Naive thymus-derived CD4-positive, alpha-beta T cell (primary cell): Measurements from ENCODE around the gene ATCAY. TPM values are rescaled to one million over a fixed set of nuclear protein-coding genes. Genes with fewer than 3 reads are reported as not detected.
A peak's percentile ranks its signal among the peaks of the same experiment; 100 is the strongest.

ENCODE experiments used
- ATAC-seq: fragments of 150-1000 bp; cut with Tn5 transposase; 2 replicates; pipeline ENCODE4 v1.10.0; 2021; ENCODE audit warnings: mild to moderate bottlenecking, moderate library complexity
- CTCF ChIA-PET: fragments of 350-600 bp; sonication (Branson Sonifier 250); formaldehyde crosslinking; loops from one replicate; lab custom pipeline; 2021; ENCODE audit warnings: antibody characterized with exemption; lab: Charles Lee
- POLR2A ChIA-PET: fragments of 350-600 bp; sonication (Branson Sonifier 250); formaldehyde crosslinking; loops from one replicate; lab custom pipeline; 2021; ENCODE audit warnings: antibody characterized with exemption, inconsistent platforms; lab: Charles Lee
- DNase-seq, 9 donors: peaks; one replicate each; pipeline versions ENCODE4 v3.0.0 to v3.0.0-alpha.2; 2020 to 2022; ENCODE audit warnings: mixed read lengths in 1 of 9
- H3K27ac ChIP-seq: one replicate; pipeline ENCODE4 v1.7.0; 2013; ENCODE audit warnings: mild to moderate bottlenecking, low read depth, low read length, moderate library complexity
- H3K27me3 ChIP-seq, 2 donors: one replicate each; pipeline ENCODE4 v1.7.0; 2013; ENCODE audit warnings: low read length in 2 of 2, mild to moderate bottlenecking in 2 of 2, moderate library complexity in 2 of 2; ENCODE audit not compliant: control insufficient read depth in 2 of 2, insufficient read depth in 2 of 2
- H3K36me3 ChIP-seq, 3 experiments: 1 replicate in 2 of 3; 2 replicates in 1 of 3; pipeline ENCODE4 v1.7.0; 2013; ENCODE audit warnings: low read length in 3 of 3, mild to moderate bottlenecking in 3 of 3, moderate library complexity in 1 of 3; ENCODE audit not compliant: insufficient read depth in 3 of 3, control insufficient read depth in 2 of 3
- H3K4me1 ChIP-seq, 2 donors: one replicate each; pipeline ENCODE4 v1.7.0; 2013; ENCODE audit warnings: low read length in 2 of 2, mild to moderate bottlenecking in 2 of 2, moderate library complexity in 1 of 2; ENCODE audit not compliant: control insufficient read depth in 2 of 2, insufficient read depth in 2 of 2
- H3K4me3 ChIP-seq: 2 replicates; pipeline ENCODE4 v1.7.0; 2013; ENCODE audit warnings: mild to moderate bottlenecking, low read length
- H3K9me3 ChIP-seq, 3 experiments: 1 replicate in 2 of 3; 2 replicates in 1 of 3; pipeline ENCODE4 v1.7.0; 2013; ENCODE audit warnings: low read length in 3 of 3; ENCODE audit not compliant: control insufficient read depth in 2 of 3
- H3K27ac Mint-ChIP-seq, 9 donors: one replicate each; pipeline ENCODE4 v1.8.0; 2020 to 2022; ENCODE audit warnings: mixed read lengths in 9 of 9, mild to moderate bottlenecking in 8 of 9, moderate library complexity in 5 of 9, inconsistent platforms in 2 of 9
- H3K27me3 Mint-ChIP-seq, 5 donors: one replicate each; pipeline ENCODE4 v1.8.0; 2021 to 2022; ENCODE audit warnings: mixed read lengths in 5 of 5, mild to moderate bottlenecking in 1 of 5
- H3K36me3 Mint-ChIP-seq, 5 donors: one replicate each; pipeline ENCODE4 v1.8.0; 2020 to 2022; ENCODE audit warnings: mixed read lengths in 5 of 5, mild to moderate bottlenecking in 3 of 5, inconsistent platforms in 1 of 5
- H3K4me1 Mint-ChIP-seq, 7 donors: one replicate each; pipeline ENCODE4 v1.8.0; 2020 to 2022; ENCODE audit warnings: mixed read lengths in 7 of 7, mild to moderate bottlenecking in 3 of 7, inconsistent platforms in 1 of 7
- H3K4me3 Mint-ChIP-seq, 10 donors: one replicate each; pipeline ENCODE4 v1.8.0; 2020 to 2022; ENCODE audit warnings: mild to moderate bottlenecking in 10 of 10, mixed read lengths in 10 of 10, moderate library complexity in 6 of 10, inconsistent platforms in 2 of 10
- H3K9me3 Mint-ChIP-seq, 11 donors: one replicate each; pipeline ENCODE4 v1.8.0; 2020 to 2022; ENCODE audit warnings: mixed read lengths in 11 of 11, mild to moderate bottlenecking in 4 of 11, inconsistent platforms in 1 of 11, moderate library complexity in 1 of 11
- intact Hi-C, 2 donors: fragments of 100-400 bp; cut with micrococcal nuclease; formaldehyde crosslinking; loops; one replicate each; pipeline ENCODE4 v1.15.1; 2023
- polyA plus RNA-seq, 2 donors: library from polyadenylated mRNA; unstranded; fragments of 300-500 nt; fragmentation: Illumina TruSeq; gene quantifications; one replicate each; pipeline ENCODE4 v1.2.3, GENCODE V29; 2021
- total RNA-seq, 6 experiments: library from RNA in 5 of 6; stranded (reverse) in 5 of 6; gene quantifications; 1 replicate in 5 of 6; 2 replicates in 1 of 6; pipeline ENCODE4 v1.2.3 and lab custom pipeline; 2021 to 2026

ATCAY gene
- total and polyA plus RNA-seq, 7 experiments from 2014 or later = not detected

DNA sequence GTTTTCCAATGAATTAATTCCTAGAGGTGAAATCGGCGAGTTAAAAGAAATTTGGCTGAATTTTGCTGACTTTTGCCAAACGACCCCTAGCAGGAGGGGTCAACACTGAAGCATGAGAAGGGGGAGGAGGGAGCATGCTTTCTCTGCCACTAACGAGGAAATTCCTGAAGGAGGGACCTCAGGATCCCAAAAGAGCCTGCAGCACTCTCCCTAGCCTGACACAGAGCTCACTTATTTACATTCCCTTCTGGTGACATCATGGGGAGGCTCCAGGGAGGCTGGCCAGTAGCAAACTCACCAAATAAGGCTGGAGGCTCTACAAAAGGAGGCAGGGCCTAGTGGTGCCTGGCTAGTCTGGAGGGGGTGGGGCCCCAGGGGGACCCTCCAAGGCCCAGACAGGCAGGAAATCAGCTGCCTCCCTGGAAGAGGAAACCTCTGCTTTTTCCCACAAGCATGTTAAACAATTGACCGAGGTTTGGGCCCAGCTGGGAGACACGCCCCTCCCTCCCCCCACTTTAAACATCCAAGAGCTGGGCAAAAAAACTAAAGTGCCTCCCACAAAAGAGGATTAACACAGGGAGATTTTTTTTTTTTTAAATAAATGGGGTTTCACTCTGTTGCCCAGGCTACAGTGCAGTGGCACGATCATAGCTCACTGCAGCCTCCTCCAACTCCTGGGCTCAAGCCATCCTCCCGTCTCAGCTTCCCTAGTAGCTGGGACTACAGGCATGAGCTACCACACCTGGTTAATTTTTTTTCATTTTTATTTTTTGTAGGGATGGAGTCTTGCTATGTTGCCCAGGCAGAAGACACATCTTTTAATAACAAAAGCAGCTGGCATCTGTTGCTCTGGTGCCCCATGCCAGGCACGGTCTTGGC lies 88.3 kb downstream of the ATCAY start:
- ATAC-seq (no peak), DNase-seq (no peak)
- peaks cover 13 to 16% of the 10 kb centered on the region in 2 donors for H3K4me1 ChIP-seq
- H3K9me3 Mint-ChIP-seq = no peaks in the 10 kb centered on the region
- intact Hi-C loops = no loop called here
- CTCF ChIA-PET = interaction anchor here (1.1 to 1.2 kb wide), 2 partner anchors 19 to 22 kb away, joined by 4 read pairs; no protein-coding TSS in a partner anchor
- peak overlapping the region in 9 of 10 donors; percentile 41 to 92 (median 89) for H3K4me3 Mint-ChIP-seq
- H3K27ac ChIP-seq = no peak overlapping the region
- peaks cover 0 to 52% (median 0%) of the 10 kb centered on the region in 3 experiments for H3K36me3 ChIP-seq
- H3K9me3 ChIP-seq = no peaks in the 10 kb centered on the region
- H3K36me3 Mint-ChIP-seq = peaks cover 0 to 8% (median 4%) of the 10 kb centered on the region in 5 donors
- H3K27me3 Mint-ChIP-seq = no peaks in the 10 kb centered on the region
- peaks cover 13 to 34% (median 29%) of the 10 kb centered on the region in 7 donors for H3K4me1 Mint-ChIP-seq
- H3K27ac Mint-ChIP-seq = peak overlapping the region in 4 of 9 donors; percentile 28 to 83 (median 53)
- POLR2A ChIA-PET = interaction anchor here (1.4 kb wide), 1 partner anchor 16 kb away, joined by 9 read pairs; the partner anchor contains the start of gene EEF2
- no peaks in the 10 kb centered on the region for H3K27me3 ChIP-seq
- no peak overlapping the region for H3K4me3 ChIP-seq

DNA sequence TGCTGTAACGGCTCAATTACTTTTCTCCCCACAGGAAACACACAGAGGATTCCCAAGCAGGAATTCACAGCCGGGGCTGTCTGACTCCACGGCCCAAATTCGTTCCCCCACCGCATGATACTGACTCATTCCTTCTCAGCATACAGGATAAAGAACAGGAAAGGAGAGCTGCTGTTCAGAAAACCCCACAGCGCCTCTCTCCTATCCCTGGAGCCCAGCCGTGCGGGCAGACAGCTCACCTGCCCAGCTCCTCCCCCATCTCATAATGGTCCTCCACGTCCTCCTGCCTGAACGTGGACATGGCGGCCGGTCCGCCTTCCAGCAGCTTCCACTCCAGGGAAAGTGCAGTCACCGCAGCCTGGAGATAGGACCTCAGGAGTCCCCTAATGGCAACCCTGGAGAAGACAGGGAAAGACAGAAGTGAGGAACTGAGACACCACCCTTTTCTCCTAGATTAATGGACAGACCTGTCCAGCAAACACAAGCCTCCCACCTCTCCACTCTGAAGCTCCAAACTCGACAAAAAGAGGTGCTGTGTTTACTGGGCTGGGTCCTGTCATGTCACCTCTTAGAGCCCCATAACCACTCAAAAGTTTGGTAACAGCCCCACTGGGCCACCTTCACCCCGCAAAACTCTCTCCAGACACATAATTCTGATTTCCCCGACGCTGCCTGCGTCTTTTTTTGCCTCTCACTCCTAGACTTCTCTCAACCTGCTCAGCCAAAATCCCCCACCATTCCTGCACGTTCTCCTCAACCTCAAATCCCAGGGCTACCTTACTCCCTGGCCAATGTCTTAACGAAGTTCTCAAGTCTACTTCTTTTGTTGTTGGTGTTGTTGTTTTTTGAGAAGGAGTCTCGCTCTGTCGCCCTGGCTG lies 89.2 kb downstream of the ATCAY start:
- Mint-ChIP-seq H3K9me3 (no peaks in the 10 kb centered on the region), H3K27ac (peak overlapping the region; percentile 38 to 89 (median 83)), H3K36me3 (peaks cover 0 to 8% (median 4%) of the 10 kb centered on the region in 5 donors), H3K4me1 (peaks cover 13 to 34% (median 29%) of the 10 kb centered on the region in 7 donors), H3K27me3 (no peaks in the 10 kb centered on the region), H3K4me3 (peak overlapping the region; percentile 64 to 98 (median 90))
- ATAC-seq (no peak), DNase-seq (no peak)
- no peaks in the 10 kb centered on the region for H3K27me3 ChIP-seq
- peak overlapping the region; percentile 90 for H3K27ac ChIP-seq
- peaks cover 0 to 44% (median 0%) of the 10 kb centered on the region in 3 experiments for H3K36me3 ChIP-seq
- peak overlapping the region; percentile 90 for H3K4me3 ChIP-seq
- no peaks in the 10 kb centered on the region for H3K9me3 ChIP-seq
- ChIA-PET CTCF (interaction anchor here (1.2 kb wide), 1 partner anchor 18 kb away, joined by 4 read pairs; no protein-coding TSS in a partner anchor), POLR2A (interaction anchor here (1.4 kb wide), 1 partner anchor 15 kb away, joined by 9 read pairs; the partner anchor contains the start of gene EEF2)
- intact Hi-C loops = no loop called here
- peaks cover 13 to 16% of the 10 kb centered on the region in 2 donors for H3K4me1 ChIP-seq

DNA sequence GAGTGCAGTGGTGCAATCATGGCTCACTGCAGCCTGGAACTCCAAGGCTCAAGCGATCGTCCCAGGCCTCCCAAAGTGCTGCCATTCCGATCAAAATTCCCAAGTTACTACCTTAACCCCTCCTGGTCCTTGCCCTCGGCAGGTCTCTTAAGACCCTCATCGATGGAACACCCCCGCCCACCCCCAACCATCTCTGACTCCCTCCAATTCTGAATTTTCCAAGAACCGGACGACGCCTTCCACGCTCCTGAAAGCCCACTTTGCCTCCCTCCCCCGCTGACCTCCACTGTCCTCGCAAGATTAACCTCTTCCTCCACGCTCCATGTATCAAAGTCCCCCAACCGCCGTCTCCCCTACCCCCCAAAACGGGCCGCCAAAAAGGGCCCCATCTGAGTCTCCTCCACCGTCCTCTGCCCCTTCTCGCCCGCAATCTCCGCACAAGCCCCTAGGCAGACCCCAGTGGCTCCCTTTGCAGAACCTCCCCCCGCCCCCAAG lies 89.9 kb downstream of the ATCAY start:
- no peak for DNase-seq
- CTCF ChIA-PET = interaction anchor here (1.0 to 1.2 kb wide), 2 partner anchors 15 to 17 kb away, joined by 3 to 5 read pairs; partner anchors contain the start of gene EEF2
- POLR2A ChIA-PET = interaction anchor here (1.0 to 2.7 kb wide), 5 partner anchors 9 to 283 kb away, joined by 3 to 44 read pairs (median 8); partner anchors contain the start of gene EEF2
- H3K27me3 Mint-ChIP-seq = no peaks in the 10 kb centered on the region
- no peaks in the 10 kb centered on the region for H3K9me3 Mint-ChIP-seq
- peak overlapping the region; percentile 90 for H3K27ac ChIP-seq
- H3K27me3 ChIP-seq = no peaks in the 10 kb centered on the region
- H3K9me3 ChIP-seq = no peaks in the 10 kb centered on the region
- H3K4me3 ChIP-seq = peak overlapping the region; percentile 90
- peaks cover 0 to 41% (median 0%) of the 10 kb centered on the region in 3 experiments for H3K36me3 ChIP-seq
- peaks cover 13 to 34% (median 29%) of the 10 kb centered on the region in 7 donors for H3K4me1 Mint-ChIP-seq
- no peak for ATAC-seq
- peaks cover 0 to 8% (median 4%) of the 10 kb centered on the region in 5 donors for H3K36me3 Mint-ChIP-seq
- H3K4me1 ChIP-seq = peaks cover 13 to 16% of the 10 kb centered on the region in 2 donors
- peak overlapping the region; percentile 38 to 89 (median 83) for H3K27ac Mint-ChIP-seq
- intact Hi-C loops = no loop called here
- peak overlapping the region; percentile 64 to 98 (median 90) for H3K4me3 Mint-ChIP-seq

DNA sequence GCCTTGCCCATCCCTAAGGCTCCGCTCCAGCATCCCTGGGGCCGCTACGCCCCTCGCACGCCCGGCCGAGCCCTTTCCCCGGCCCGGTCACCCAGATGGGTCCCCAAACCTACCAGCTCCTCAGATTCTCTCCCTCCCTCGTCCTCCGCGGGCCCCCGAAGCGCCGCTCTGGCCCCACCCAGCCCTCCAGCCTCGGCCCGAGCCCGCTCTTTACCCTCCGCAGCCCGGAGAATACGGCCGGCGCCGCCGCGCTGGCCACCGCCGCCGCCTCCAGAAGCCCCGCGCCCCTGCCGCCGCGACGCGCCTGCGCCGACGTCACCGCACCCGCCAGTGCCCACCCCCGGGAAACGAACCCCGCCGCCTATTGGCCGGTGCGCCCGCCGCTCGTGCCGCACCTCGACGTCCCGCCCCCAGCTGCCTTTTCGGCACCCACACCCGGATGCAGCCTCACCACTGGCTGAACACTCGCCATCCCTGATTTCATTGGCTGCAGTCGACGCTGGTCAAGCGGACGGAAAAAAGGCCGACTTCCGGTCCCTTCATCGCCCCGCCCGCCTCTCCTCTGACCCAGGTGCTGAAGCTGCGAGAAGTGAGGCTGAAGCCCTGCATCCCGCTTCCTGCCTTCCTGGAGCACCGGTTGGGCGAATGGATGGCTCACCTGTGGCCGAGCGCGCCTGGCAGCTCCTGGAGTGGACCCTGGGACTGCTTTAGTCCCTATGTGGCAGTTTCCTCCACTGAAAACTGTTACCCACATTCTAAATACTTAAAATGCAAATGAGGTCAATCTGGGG lies 90.5 kb downstream of the ATCAY start, which contains the start of gene DAPK3:
DAPK3 (minus strand) TSS at position 292 of the 791 bp plus-strand sequence. CDS start 1,364 bp downstream, outside the sequence.
- no peaks in the 10 kb centered on the region for H3K9me3 ChIP-seq
- ATAC-seq = peak; percentile 97
- Mint-ChIP-seq H3K4me3 (peak within 1 kb of the TSS; percentile 64 to 98 (median 90)), H3K27ac (peak within 1 kb of the TSS; percentile 44 to 89 (median 83)), H3K4me1 (peaks cover 13 to 34% (median 29%) of the 10 kb centered on the region in 7 donors), H3K36me3 (peaks cover 0 to 8% (median 5%) of the 10 kb centered on the region in 5 donors), H3K9me3 (no peaks in the 10 kb centered on the region), H3K27me3 (no peaks in the 10 kb centered on the region)
- H3K36me3 ChIP-seq = peaks cover 0 to 42% (median 0%) of the 10 kb centered on the region in 3 experiments
- peak; percentile 75 to 97 (median 86) for DNase-seq
- peaks cover 13 to 16% of the 10 kb centered on the region in 2 donors for H3K4me1 ChIP-seq
- POLR2A ChIA-PET = interaction anchor here (0.9 to 2.7 kb wide), 8 partner anchors 8 to 283 kb away, joined by 3 to 44 read pairs (median 4); partner anchors contain the start of gene EEF2
- intact Hi-C loops = loop anchor here (1.0 kb wide), 3 partner anchors 14 to 209 kb away; partner anchors contain the start of genes EEF2 (in 2 of the 2), PIAS4 (in 2 of the 2) and MRPL54 (in 1 of the 2)
- no peaks in the 10 kb centered on the region for H3K27me3 ChIP-seq
- peak within 1 kb of the TSS; percentile 90 for H3K27ac ChIP-seq
- H3K4me3 ChIP-seq = peak within 1 kb of the TSS; percentile 90
- CTCF ChIA-PET = interaction anchor here (0.9 to 1.2 kb wide), 3 partner anchors 15 to 233 kb away, joined by 3 to 5 read pairs (median 3); partner anchors contain the start of gene EEF2

DNA sequence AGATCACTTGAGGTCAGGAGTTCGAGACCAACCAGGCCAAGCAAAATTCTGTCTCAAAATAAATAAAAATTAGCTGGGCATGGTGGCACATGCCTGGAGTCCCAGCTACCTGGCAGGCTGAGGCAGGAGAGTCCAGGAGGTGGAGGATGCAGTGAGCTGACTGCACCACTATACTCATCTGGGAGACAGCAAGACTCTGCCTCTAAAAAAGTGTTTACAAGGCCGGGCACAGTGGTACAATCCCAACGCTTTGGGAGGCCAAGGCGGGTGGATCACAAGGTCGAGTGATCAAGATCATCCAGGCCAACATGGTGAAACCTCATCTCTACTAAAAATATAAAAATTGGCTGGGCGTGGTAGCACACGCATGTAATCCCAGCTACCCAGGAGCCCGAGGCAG lies 94.7 kb downstream of the ATCAY start:
- POLR2A ChIA-PET = interaction anchor here (0.6 to 1.2 kb wide), 5 partner anchors 9 to 1535 kb away, joined by 3 to 15 read pairs (median 5); partner anchors contain the start of gene EEF2

More for the DNA sequence above, 94.7 kb downstream of the ATCAY start:
- peak in 1 of 9 donors; percentile 10 for DNase-seq
- intact Hi-C loops = no loop called here
- no peak for ATAC-seq
- Histone ChIP-seq H3K27me3 (no peaks in the 10 kb centered on the region), H3K27ac (no peak overlapping the region), H3K9me3 (no peaks in the 10 kb centered on the region), H3K4me1 (peaks cover 2 to 8% of the 10 kb centered on the region in 2 donors), H3K4me3 (no peak overlapping the region), H3K36me3 (peaks cover 13 to 53% (median 24%) of the 10 kb centered on the region in 3 experiments)
- Mint-ChIP-seq H3K4me3 (no peak overlapping the region), H3K9me3 (no peaks in the 10 kb centered on the region), H3K27me3 (no peaks in the 10 kb centered on the region), H3K4me1 (peaks cover 4 to 18% (median 12%) of the 10 kb centered on the region in 7 donors), H3K27ac (no peak overlapping the region), H3K36me3 (peaks cover 0 to 17% (median 5%) of the 10 kb centered on the region in 5 donors)
- CTCF ChIA-PET = interaction anchor here (1.0 kb wide), 1 partner anchor 11 kb away, joined by 6 read pairs; no protein-coding TSS in a partner anchor
